Psoas muscle (tissue), 8 donors: ENCODE results near the gene NOTUM. TPM values are rescaled to one million over a fixed set of nuclear protein-coding genes. Genes with fewer than 3 reads are reported as not detected.
A peak's percentile ranks its signal among the peaks of the same experiment; 100 is the strongest.

Experiments
- ATAC-seq, 4 donors: fragments of 200-7000 bp; cut with Tn5 transposase; one replicate each; pipeline ENCODE4 v1.9.1; 2020; ENCODE audit warnings: moderate library complexity in 3 of 4, mild to moderate bottlenecking in 2 of 4
- DNase-seq, 2 donors: peaks; one replicate each; pipeline ENCODE4 v3.0.0-alpha.2; 2020
- H3K27ac ChIP-seq: fragments of 200-600 bp; one replicate; pipeline ENCODE4 v1.8.0; 2022
- H3K27me3 ChIP-seq, 3 donors: fragments of 200-600 bp in 1 of 3; one replicate each; pipeline versions ENCODE4 v1.6.1 to v1.8.0; 2013 to 2022; ENCODE audit warnings: low read length in 2 of 3, mild to moderate bottlenecking in 2 of 3, moderate library complexity in 1 of 3; ENCODE audit not compliant: insufficient read depth in 3 of 3
- H3K36me3 ChIP-seq, 2 donors: fragments of 200-600 bp in 1 of 2; one replicate each; pipeline versions ENCODE4 v1.6.1 to v1.8.0; 2013 to 2022; ENCODE audit warnings: low read depth in 1 of 2, mild to moderate bottlenecking in 1 of 2, moderate library complexity in 1 of 2; ENCODE audit not compliant: insufficient read depth in 1 of 2
- H3K4me1 ChIP-seq: fragments of 200-600 bp; one replicate; pipeline ENCODE4 v1.8.0; 2022
- H3K4me3 ChIP-seq: fragments of 200-600 bp; one replicate; pipeline ENCODE4 v1.8.0; 2022; ENCODE audit warnings: mild to moderate bottlenecking
- H3K9me3 ChIP-seq: fragments of 200-600 bp; one replicate; pipeline ENCODE4 v1.8.0; 2022
- WGBS, 3 donors: extraction: QIAGEN DNeasy Blood & Tissue Kit; methylation state at CpG; one replicate each; pipeline versions ENCODE4 v1.1.6 to v1.1.7; 2013; 5-methylcytosine and 5-hydroxymethylcytosine counted together
- intact Hi-C, 2 donors: fragments of 100-400 bp; cut with DNase I; formaldehyde crosslinking; loops; one replicate each; pipeline versions ENCODE4 v1.11.0 to v1.14.2; 2022
- polyA plus RNA-seq, 3 donors: library from polyadenylated mRNA; stranded (reverse); fragments of 200-250 nt; gene quantifications; one replicate each; pipeline ENCODE4 v1.2.3, GENCODE V29; 2013
- total RNA-seq, 4 donors: library from RNA; stranded (reverse); fragmentation: NEBNext Ultra II Directional in 2 of 4; extraction: Animal tissue kit (Norgen Biotek cat#: 25700) in 2 of 4; gene quantifications; one replicate each; pipeline versions ENCODE4 v1.2.1 to v1.2.4, GENCODE V29; 2021 to 2023
- TF ChIP-seq, protein P1 (sequence below): fragments of 200-600 bp; IDR thresholded peaks from one replicate; pipeline ENCODE4 v1.8.0; 2022; ENCODE audit warnings: antibody characterized with exemption
- donor health status: healthy with polysubstance abuse.
- donor health status: DM: no; HTN: no; CAD: no; lungs with moderate emphysema.
- donor health status: Bipolar disorder and iron deficiency.
- donor health status: healthy.
- donor health status: DM: yes; HTN: yes; CAD: no.
- donor health status: DM: no; HTN: no; CAD: no.
- donor health status: DM: no; HTN: no; CAD: no.
- donor health status: DM: yes; HTN: yes; CAD: no.

The NOTUM gene
- total and polyA plus RNA-seq, 7 donors: 0.25 to 1.9 (median 0.92) TPM

DNA sequence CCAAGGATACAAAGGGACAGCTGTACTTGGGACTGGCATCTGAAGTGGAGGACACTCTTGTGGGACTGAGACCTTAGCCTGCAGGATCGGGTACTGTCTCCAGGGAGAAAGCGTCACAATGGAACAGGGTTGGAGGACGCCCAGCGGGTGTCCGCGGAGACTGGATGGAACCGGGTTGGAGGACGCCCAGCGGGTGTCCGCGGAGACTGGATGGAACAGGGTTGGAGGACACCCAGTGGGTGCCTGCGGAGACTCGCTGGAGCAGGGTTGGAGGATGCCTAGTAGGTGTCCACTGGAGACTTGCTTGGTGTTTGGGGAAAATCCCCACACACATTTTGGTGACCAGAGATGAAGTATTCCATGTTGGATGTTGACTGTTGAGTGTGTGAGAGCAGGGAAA lies 13.8 kb downstream of the NOTUM start, which contains the start of gene MYADML2:
MYADML2 (minus strand) TSS at position 45 of the 400 bp plus-strand sequence. CDS start 5,492 bp downstream, outside the sequence.
- Histone ChIP-seq H3K9me3 (no peaks in the 10 kb centered on the region), H3K4me3 (no peak within 1 kb of the TSS), H3K36me3 (no peaks in the 10 kb centered on the region), H3K27me3 (no peaks in the 10 kb centered on the region), H3K4me1 (peaks cover 9% of the 10 kb centered on the region), H3K27ac (peak within 1 kb of the TSS; percentile 43)
- TF ChIP-seq, protein P1, sequence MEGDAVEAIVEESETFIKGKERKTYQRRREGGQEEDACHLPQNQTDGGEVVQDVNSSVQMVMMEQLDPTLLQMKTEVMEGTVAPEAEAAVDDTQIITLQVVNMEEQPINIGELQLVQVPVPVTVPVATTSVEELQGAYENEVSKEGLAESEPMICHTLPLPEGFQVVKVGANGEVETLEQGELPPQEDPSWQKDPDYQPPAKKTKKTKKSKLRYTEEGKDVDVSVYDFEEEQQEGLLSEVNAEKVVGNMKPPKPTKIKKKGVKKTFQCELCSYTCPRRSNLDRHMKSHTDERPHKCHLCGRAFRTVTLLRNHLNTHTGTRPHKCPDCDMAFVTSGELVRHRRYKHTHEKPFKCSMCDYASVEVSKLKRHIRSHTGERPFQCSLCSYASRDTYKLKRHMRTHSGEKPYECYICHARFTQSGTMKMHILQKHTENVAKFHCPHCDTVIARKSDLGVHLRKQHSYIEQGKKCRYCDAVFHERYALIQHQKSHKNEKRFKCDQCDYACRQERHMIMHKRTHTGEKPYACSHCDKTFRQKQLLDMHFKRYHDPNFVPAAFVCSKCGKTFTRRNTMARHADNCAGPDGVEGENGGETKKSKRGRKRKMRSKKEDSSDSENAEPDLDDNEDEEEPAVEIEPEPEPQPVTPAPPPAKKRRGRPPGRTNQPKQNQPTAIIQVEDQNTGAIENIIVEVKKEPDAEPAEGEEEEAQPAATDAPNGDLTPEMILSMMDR: no peak
- intact Hi-C loops: no loop called here
- DNase-seq (no peak), ATAC-seq (peak; percentile 15 to 39 (median 21))
- 55 to 69% (median 60%) methylated on average over 13 of the region's 13 CpGs for whole genome bisulfite sequencing, 3 donors

DNA sequence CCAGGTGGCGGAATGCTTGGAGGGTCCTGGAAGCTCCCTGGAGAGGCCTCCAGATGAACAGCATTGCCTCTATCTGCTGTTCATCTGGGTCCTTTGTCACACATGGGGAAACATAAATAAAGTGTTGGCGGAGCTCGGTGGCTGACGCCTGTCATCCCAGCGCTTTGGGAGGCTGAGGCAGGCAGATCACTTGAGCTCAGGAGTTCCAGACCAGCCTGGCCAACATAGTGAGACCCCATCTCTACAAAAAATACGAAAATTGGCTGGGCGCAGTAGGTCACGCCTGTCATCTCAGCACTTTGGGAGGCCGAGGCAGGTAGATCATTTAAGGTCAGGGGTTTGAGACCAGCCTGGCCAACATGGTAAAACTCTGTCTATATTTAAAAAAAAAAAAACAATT lies 16.1 kb downstream of the NOTUM start:
- intact Hi-C loops: no loop called here
- TF ChIP-seq, protein P1: no peak
- 86 to 88% (median 88%) methylated on average over 9 of the region's 9 CpGs for WGBS, 3 donors
- H3K27ac ChIP-seq: peak overlapping the region; percentile 99
- ATAC-seq (no peak), DNase-seq (no peak)
- H3K4me1 ChIP-seq: peaks cover 11% of the 10 kb centered on the region
- H3K4me3 ChIP-seq: no peak overlapping the region
- no peaks in the 10 kb centered on the region for H3K9me3 ChIP-seq
- H3K36me3 ChIP-seq: no peaks in the 10 kb centered on the region
- no peaks in the 10 kb centered on the region for H3K27me3 ChIP-seq

DNA sequence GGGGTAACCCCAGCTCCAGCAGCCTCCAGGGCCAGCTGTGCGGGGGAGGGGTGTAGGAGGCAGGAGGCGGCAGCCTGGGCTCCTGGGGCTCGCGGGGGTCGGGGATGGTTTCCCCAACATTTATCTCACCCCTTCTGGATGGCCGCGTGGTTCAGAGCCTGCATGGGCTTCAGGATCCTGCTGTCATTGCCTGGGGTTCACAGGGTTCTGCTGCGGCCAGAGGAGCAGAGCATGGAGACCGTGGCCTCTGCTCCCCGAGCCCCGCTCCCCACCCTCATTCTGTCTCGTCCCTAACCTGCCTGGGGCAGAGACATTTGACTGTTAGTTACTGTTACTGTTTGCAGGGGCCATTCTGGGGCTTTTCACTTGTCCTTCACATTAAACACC lies 18.8 kb downstream of the NOTUM start:
- ATAC-seq (peak in 1 of 4 donors; percentile 2), DNase-seq (peak in 1 of 2 donors; percentile 10)
- H3K27me3 ChIP-seq: no peaks in the 10 kb centered on the region
- peak overlapping the region; percentile 72 for H3K4me3 ChIP-seq
- no peaks in the 10 kb centered on the region for H3K9me3 ChIP-seq
- TF ChIP-seq, protein P1: no peak
- 12 to 22% (median 17%) methylated on average over 9 to 12 of the region's 12 CpGs for WGBS, 3 donors
- peaks cover 26% of the 10 kb centered on the region for H3K4me1 ChIP-seq
- intact Hi-C loops: no loop called here
- H3K27ac ChIP-seq: peak overlapping the region; percentile 99
- peaks cover 0 to 3% of the 10 kb centered on the region in 2 donors for H3K36me3 ChIP-seq

DNA sequence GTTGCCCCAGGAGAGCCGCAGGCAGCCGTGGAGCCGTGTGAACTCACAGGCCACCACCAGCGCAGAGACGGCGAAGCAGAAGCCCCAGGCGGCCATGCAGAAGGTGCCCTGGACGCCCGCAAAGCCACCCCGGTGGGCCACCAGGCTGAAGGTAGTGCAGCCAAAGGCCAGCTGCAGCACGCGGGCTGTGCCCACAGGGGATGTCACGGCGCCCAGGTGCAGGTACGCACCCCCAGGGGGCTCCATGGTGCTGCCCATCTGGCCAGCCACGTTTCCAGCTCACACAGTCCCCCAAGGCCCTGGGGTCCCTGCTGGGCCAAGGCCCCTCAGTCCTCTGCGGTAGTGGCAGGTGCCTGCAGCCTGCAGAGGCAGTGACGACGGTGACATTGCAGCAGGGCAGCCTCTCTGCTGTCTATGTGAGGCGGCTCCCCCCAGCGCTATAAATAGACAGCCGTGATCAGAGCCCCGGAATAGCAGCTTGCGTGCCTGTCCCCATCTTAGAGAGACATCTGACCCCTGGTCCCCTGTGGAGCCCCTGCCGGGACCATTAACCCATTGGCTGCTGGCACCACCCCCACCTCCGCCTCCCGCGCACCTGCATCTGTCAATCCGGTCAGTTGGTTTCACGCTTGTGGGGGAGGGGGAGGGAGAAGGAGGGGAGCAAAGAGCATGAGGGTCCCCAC lies 19.4 kb downstream of the NOTUM start:
- DNase-seq (peak; percentile 74 to 92), ATAC-seq (peak; percentile 82 to 88 (median 85))
- Histone ChIP-seq H3K27ac (peak overlapping the region; percentile 99), H3K36me3 (peaks cover 0 to 3% of the 10 kb centered on the region in 2 donors), H3K9me3 (no peaks in the 10 kb centered on the region), H3K27me3 (no peaks in the 10 kb centered on the region), H3K4me1 (peaks cover 25% of the 10 kb centered on the region), H3K4me3 (peak overlapping the region; percentile 72)
- intact Hi-C loops: no loop called here
- TF ChIP-seq, protein P1: no peak
- 13 to 20% (median 16%) methylated on average over 24 to 30 of the region's 30 CpGs for WGBS, 3 donors
